Measurements from ENCODE around the gene SPRR2B. TPM values are rescaled to one million over a fixed set of nuclear protein-coding genes. Genes with fewer than 3 reads are reported as not detected.
"Not testable (repeated sequence)": the region's sequence is repeated elsewhere in the genome, so short reads cannot be mapped to it uniquely, and the experiment has no call there.

Gene SPRR2B
- total RNA-seq, 1 experiment from 2014 or later: not detected

DNA sequence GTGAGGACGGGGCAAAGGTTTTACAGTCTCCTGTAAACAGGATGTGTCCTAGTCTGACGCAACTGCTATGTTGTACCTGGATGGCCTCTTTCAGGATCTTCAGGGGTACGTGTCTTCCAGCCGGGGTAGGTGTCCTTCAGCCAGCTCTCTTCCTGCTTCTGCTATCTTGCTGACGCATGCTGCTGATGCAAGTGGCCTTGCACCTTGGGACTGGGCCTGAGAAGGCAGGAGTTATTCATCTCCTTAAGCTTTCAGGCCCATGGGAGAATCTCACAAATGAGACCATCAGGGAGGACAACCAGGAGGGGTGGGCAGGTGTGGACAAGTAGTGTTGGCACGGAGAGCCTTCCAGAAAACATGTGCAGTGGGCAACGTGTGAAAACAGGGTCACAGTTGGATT lies 48.3 kb downstream of the SPRR2B start:
- CTCF ChIA-PET: no interaction called here
- intact Hi-C loops (cut with micrococcal nuclease; ENCODE audit: unreplicated experiment): no loop called here

DNA sequence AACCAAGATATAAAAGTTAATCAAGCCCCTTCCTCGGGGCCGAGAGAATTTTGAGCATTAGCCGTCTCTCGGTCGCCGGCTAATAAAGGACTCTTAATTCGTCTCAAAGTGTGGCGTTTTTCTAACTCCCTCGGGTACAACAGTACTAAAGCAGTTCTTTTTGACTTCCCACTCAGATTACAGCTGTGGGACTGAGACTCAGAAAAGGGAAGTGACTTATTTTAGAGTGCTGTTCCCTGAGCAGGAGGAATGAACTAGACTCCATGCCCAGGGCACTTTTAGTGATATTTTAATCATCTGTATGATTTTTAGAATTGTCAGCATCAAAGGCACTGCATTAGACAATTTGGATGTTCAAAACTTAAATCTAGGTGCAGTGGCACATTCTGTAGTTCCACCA lies 49.1 kb downstream of the SPRR2B start:
- H3K36me3 ChIP-seq (ENCODE audit: low read depth); H3K79me2 ChIP-seq (ENCODE audit: low read depth); DNase-seq; H3K9me2 ChIP-seq (ENCODE audit: insufficient read depth); H3K27ac ChIP-seq; H4K20me1 ChIP-seq (ENCODE audit: insufficient read depth); H3K9me3 ChIP-seq (ENCODE audit: insufficient read depth, low read depth); H3K4me3 ChIP-seq; H3F3A ChIP-seq (ENCODE audit: insufficient read depth, low read depth); H2AFZ ChIP-seq; CTCF ChIA-PET; POLR2A ChIA-PET (ENCODE audit: unreplicated experiment); H3K4me1 ChIP-seq (replicated peaks; ENCODE audit: insufficient read depth); H3K27me3 ChIP-seq (ENCODE audit: insufficient read depth, low read depth); H3K4me2 ChIP-seq; BruUV-seq (replicated peaks); intact Hi-C loops (cut with micrococcal nuclease; ENCODE audit: unreplicated experiment): not testable (repeated sequence)

More for the DNA sequence above, 48.3 kb downstream of the SPRR2B start:
- Histone ChIP-seq H3K79me2 (ENCODE audit: low read depth) (no peaks in the 10 kb centered on the region), H3K9me3 (ENCODE audit: insufficient read depth, low read depth) (no peaks in the 10 kb centered on the region), H2AFZ (no peak overlapping the region), H3K4me1 (replicated peaks; ENCODE audit: insufficient read depth) (no peaks in the 10 kb centered on the region), H3K27me3 (ENCODE audit: insufficient read depth, low read depth) (no peaks in the 10 kb centered on the region), H4K20me1 (ENCODE audit: insufficient read depth) (no peaks in the 10 kb centered on the region), H3K4me2 (no peak overlapping the region), H3K36me3 (ENCODE audit: low read depth) (no peaks in the 10 kb centered on the region), H3F3A (ENCODE audit: insufficient read depth, low read depth) (no peaks in the 10 kb centered on the region), H3K9me2 (ENCODE audit: insufficient read depth) (0 out of 2 replicates have a peak, but pooled peaks cover 5% of the 10 kb centered on the region), H3K4me3 (no peak overlapping the region), H3K27ac (no peak overlapping the region)
- no peak for DNase-seq
- POLR2A ChIA-PET (ENCODE audit: unreplicated experiment): no interaction called here
- BruUV-seq (replicated peaks): no TSS peak
- TF ChIP-seq, protein P1, sequence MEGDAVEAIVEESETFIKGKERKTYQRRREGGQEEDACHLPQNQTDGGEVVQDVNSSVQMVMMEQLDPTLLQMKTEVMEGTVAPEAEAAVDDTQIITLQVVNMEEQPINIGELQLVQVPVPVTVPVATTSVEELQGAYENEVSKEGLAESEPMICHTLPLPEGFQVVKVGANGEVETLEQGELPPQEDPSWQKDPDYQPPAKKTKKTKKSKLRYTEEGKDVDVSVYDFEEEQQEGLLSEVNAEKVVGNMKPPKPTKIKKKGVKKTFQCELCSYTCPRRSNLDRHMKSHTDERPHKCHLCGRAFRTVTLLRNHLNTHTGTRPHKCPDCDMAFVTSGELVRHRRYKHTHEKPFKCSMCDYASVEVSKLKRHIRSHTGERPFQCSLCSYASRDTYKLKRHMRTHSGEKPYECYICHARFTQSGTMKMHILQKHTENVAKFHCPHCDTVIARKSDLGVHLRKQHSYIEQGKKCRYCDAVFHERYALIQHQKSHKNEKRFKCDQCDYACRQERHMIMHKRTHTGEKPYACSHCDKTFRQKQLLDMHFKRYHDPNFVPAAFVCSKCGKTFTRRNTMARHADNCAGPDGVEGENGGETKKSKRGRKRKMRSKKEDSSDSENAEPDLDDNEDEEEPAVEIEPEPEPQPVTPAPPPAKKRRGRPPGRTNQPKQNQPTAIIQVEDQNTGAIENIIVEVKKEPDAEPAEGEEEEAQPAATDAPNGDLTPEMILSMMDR (conservative IDR thresholded peaks at IDR 0.05): no peak
- no peak for TF ChIP-seq EZH2 (IDR thresholded peaks at IDR 0.05; ENCODE audit: low read depth)

DNA sequence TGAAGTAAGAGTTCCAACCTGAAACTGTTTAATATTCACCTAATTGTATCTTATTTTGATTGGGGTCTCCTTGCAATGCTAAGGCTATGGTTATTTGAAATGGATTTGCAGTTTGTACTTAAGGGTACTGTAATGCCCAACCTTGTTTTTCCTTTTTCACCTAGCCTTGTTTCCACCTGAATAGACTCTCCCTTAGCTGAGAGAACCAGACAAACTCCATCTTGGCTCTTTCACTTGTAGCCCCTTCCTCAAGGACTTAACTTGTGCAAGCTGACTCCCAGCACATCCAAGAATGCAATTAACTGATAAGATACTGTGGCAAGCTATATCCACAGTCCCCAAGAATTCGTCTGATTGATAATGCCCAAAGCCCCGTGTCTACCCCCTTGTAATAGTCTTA lies 49.6 kb downstream of the SPRR2B start:
- intact Hi-C loops (cut with micrococcal nuclease; ENCODE audit: unreplicated experiment); H3K4me3 ChIP-seq; H3F3A ChIP-seq (ENCODE audit: insufficient read depth, low read depth); BruUV-seq (replicated peaks); H3K4me2 ChIP-seq; H3K27ac ChIP-seq; DNase-seq; POLR2A ChIA-PET (ENCODE audit: unreplicated experiment); H3K27me3 ChIP-seq (ENCODE audit: insufficient read depth, low read depth); CTCF ChIA-PET; H3K36me3 ChIP-seq (ENCODE audit: low read depth); H3K9me3 ChIP-seq (ENCODE audit: insufficient read depth, low read depth); H3K4me1 ChIP-seq (replicated peaks; ENCODE audit: insufficient read depth); H3K9me2 ChIP-seq (ENCODE audit: insufficient read depth); H3K79me2 ChIP-seq (ENCODE audit: low read depth); H4K20me1 ChIP-seq (ENCODE audit: insufficient read depth); H2AFZ ChIP-seq: not testable (repeated sequence)

Other genes with a start within 250 kb of the SPRR2B start
- not detected in 2 replicates for gene LCE1A, start 244.1 kb downstream of the SPRR2B start, total RNA-seq (2021)
- gene LCE6A, start 228.8 kb downstream of the SPRR2B start, total RNA-seq (2021): not detected in 2 replicates
- gene LCE7A, start 211.6 kb downstream of the SPRR2B start, total RNA-seq (2021): not detected in 2 replicates
- not detected in 2 replicates for gene SMCP, start 193.3 kb downstream of the SPRR2B start, total RNA-seq (2021)
- not detected in 2 replicates for gene IVL, start 163.1 kb downstream of the SPRR2B start, total RNA-seq (2021)
- not detected in 2 replicates for gene SPRR5, start 124.4 kb downstream of the SPRR2B start, total RNA-seq (2021)
- gene SPRR4, start 101.0 kb downstream of the SPRR2B start, total RNA-seq (2021): not detected in 2 replicates
- gene SPRR1A, start 87.5 kb downstream of the SPRR2B start, total RNA-seq (2021): not detected in 2 replicates
- 0.57 TPM in 1 of 2 replicates, not detected in the other for gene SPRR3, start 69.9 kb downstream of the SPRR2B start, total RNA-seq (2021)
- gene SPRR1B, start 40.4 kb downstream of the SPRR2B start, total RNA-seq (2021): not detected in 2 replicates
- not detected in 2 replicates for gene SPRR2D, start 30.5 kb downstream of the SPRR2B start, total RNA-seq (2021)
- not detected in 2 replicates for gene SPRR2A, start 14.1 kb downstream of the SPRR2B start, total RNA-seq (2021)
- not detected in 2 replicates for gene SPRR2E, start 22.9 kb upstream of the SPRR2B start, total RNA-seq (2021)
- not detected in 2 replicates for gene SPRR2F, start 41.9 kb upstream of the SPRR2B start, total RNA-seq (2021)
- gene SPRR2G, start 79.3 kb upstream of the SPRR2B start, total RNA-seq (2021): not detected in 2 replicates
- gene LELP1, start 131.8 kb upstream of the SPRR2B start, total RNA-seq (2021): not detected in 2 replicates
- not detected in 2 replicates for gene PRR9, start 146.0 kb upstream of the SPRR2B start, total RNA-seq (2021)
- not detected in 2 replicates for gene LORICRIN, start 188.1 kb upstream of the SPRR2B start, total RNA-seq (2021)
- gene PGLYRP3, start 241.3 kb upstream of the SPRR2B start, total RNA-seq (2021): not detected in 2 replicates

All from PC-9 (cell line).